DOHH2 (cell line): ENCODE data around the gene UGT2B28.

Experiments used
- CTCF ChIP-seq: fragments of 200-600 bp; sonication (generic); IDR thresholded peaks from one replicate; pipeline ENCODE4 v1.5.1; 2014; ENCODE audit warnings: antibody characterized with exemption, mild to moderate bottlenecking, low read depth, low read length; ENCODE audit not compliant: poor library complexity, severe bottlenecking
- EZH2phosphoT487 ChIP-seq: fragments of 200-600 bp; sonication (generic); IDR thresholded peaks from 2 replicates; pipeline ENCODE4 v1.6.1; 2017; ENCODE audit warnings: borderline replicate concordance, mild to moderate bottlenecking, antibody characterized with exemption, low read length, moderate library complexity, mixed read lengths

DNA sequence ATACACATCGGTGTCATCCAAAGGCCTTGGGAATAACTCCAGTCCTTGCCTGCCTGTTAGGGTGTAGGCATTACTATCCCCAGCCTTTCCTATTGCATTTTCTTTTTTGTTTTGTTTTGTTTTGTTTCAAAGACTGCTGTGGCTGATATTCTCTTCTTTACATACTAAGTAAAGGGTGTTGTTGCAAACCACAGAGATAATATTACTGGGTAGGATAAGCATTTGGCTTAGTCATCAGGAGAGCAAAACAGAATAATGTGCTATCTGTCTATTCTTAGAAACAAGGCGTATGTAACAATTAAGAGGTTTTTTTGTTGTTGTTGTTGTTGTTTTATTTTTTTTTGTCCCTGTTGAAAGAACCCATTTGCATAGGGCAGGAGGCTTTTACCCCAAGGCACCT lies 41.8 kb downstream of the UGT2B28 start:
- TF ChIP-seq CTCF (no peak), EZH2phosphoT487 (no peak)
